Measurements from ENCODE around the gene BDH1. TPM values are rescaled to one million over a fixed set of nuclear protein-coding genes. Genes with fewer than 3 reads are reported as not detected.
"Not testable (repeated sequence)": the region's sequence is repeated elsewhere in the genome, so short reads cannot be mapped to it uniquely, and the experiment has no call there.

The BDH1 gene
- polyA plus RNA-seq, 3 donors, result 5.2 to 35.0 (median 15.4) TPM

- 68 to 76% (median 73%) methylated on average over 11 of the region's 11 CpGs for WGBS, 3 donors
- no peak overlapping the region for H3K27ac ChIP-seq (ENCODE audit: low read depth, low read length)
Measured at GRCh38 chr3:197478746-197479668, 76.8 kb downstream of the BDH1 start.

GRCh38 chr3:197477816-197478215, 78.0 kb downstream of the BDH1 start:
- H3K27ac ChIP-seq (ENCODE audit: low read depth, low read length), result not testable (repeated sequence)
- 81 to 85% (median 83%) methylated on average over 7 of the region's 7 CpGs for WGBS, 3 donors

GRCh38 chr3:197475997-197476525, 79.7 kb downstream of the BDH1 start:
- WGBS, 3 donors, result 51 to 60% (median 56%) methylated on average over 5 of the region's 5 CpGs

GRCh38 chr3:197475514-197475913, 80.3 kb downstream of the BDH1 start:
- no peak overlapping the region for H3K27ac ChIP-seq (ENCODE audit: low read depth, low read length)
- 86 to 95% (median 90%) methylated on average over 3 of the region's 3 CpGs for WGBS, 3 donors

More at GRCh38 chr3:197475997-197476525, 79.7 kb downstream of the BDH1 start:
- no peak overlapping the region for H3K27ac ChIP-seq (ENCODE audit: low read depth, low read length)

- 92 to 98% (median 93%) methylated on average over 2 of the region's 2 CpGs for WGBS, 3 donors
- H3K27ac ChIP-seq (ENCODE audit: low read depth, low read length), result no peak overlapping the region
Measured at GRCh38 chr3:197472151-197472550, 83.6 kb downstream of the BDH1 start.

- 63 to 87% (median 85%) methylated on average over 10 of the region's 10 CpGs for WGBS, 3 donors
- H3K27ac ChIP-seq (ENCODE audit: low read depth, low read length), result no peak overlapping the region
Measured at GRCh38 chr3:197471221-197472010, 84.4 kb downstream of the BDH1 start.

GRCh38 chr3:197468866-197469382, 86.8 kb downstream of the BDH1 start:
- WGBS, 3 donors, result 30 to 67% (median 64%) methylated on average over 5 of the region's 5 CpGs
- H3K27ac ChIP-seq (ENCODE audit: low read depth, low read length), result no peak overlapping the region

GRCh38 chr3:197468167-197468566, 87.6 kb downstream of the BDH1 start:
- WGBS, 3 donors, result 85 to 90% (median 87%) methylated on average over 7 of the region's 7 CpGs
- H3K27ac ChIP-seq (ENCODE audit: low read depth, low read length), result no peak overlapping the region

GRCh38 chr3:197466586-197467399, 89.0 kb downstream of the BDH1 start:
- 33 to 44% (median 36%) methylated on average over 7 of the region's 7 CpGs for WGBS, 3 donors

GRCh38 chr3:197465996-197466549, 89.7 kb downstream of the BDH1 start:
- H3K27ac ChIP-seq (ENCODE audit: low read depth, low read length), result no peak overlapping the region
- WGBS, 3 donors, result 38 to 80% (median 80%) methylated on average over 3 of the region's 3 CpGs

More at GRCh38 chr3:197466586-197467399, 89.0 kb downstream of the BDH1 start:
- H3K27ac ChIP-seq (ENCODE audit: low read depth, low read length), result no peak overlapping the region

- H3K27ac ChIP-seq (ENCODE audit: low read depth, low read length), result no peak overlapping the region
Measured at GRCh38 chr3:197465197-197465995, 90.4 kb downstream of the BDH1 start.

GRCh38 chr3:197464794-197465193, 91.0 kb downstream of the BDH1 start:
- no peak overlapping the region for H3K27ac ChIP-seq (ENCODE audit: low read depth, low read length)
- 88 to 89% (median 88%) methylated on average over 9 of the region's 9 CpGs for WGBS, 3 donors

More at GRCh38 chr3:197465197-197465995, 90.4 kb downstream of the BDH1 start:
- 67 to 78% (median 68%) methylated on average over 13 of the region's 13 CpGs for WGBS, 3 donors

GRCh38 chr3:197463279-197463678, 92.5 kb downstream of the BDH1 start:
- WGBS, 3 donors, result 74 to 76% (median 76%) methylated on average over 3 of the region's 3 CpGs
- H3K27ac ChIP-seq (ENCODE audit: low read depth, low read length), result no peak overlapping the region

GRCh38 chr3:197462808-197463207, 93.0 kb downstream of the BDH1 start:
- 62 to 79% (median 68%) methylated on average over 7 of the region's 7 CpGs for WGBS, 3 donors
- no peak overlapping the region for H3K27ac ChIP-seq (ENCODE audit: low read depth, low read length)

GRCh38 chr3:197460639-197461038, 95.1 kb downstream of the BDH1 start:
- 71 to 78% (median 74%) methylated on average over 6 of the region's 6 CpGs for WGBS, 3 donors

GRCh38 chr3:197460002-197460401, 95.8 kb downstream of the BDH1 start:
- no peak overlapping the region for H3K27ac ChIP-seq (ENCODE audit: low read depth, low read length)
- 73 to 92% (median 90%) methylated on average over 10 to 13 of the region's 13 CpGs for WGBS, 3 donors

More at GRCh38 chr3:197460639-197461038, 95.1 kb downstream of the BDH1 start:
- H3K27ac ChIP-seq (ENCODE audit: low read depth, low read length), result no peak overlapping the region

Measured in adipose tissue (tissue), 3 donors.